MCF 10A (cell line): Measurements from ENCODE around the gene ASB1. TPM values are rescaled to one million over a fixed set of nuclear protein-coding genes. Genes with fewer than 3 reads are reported as not detected.

Experiments used
- BruUV-seq: library from RNA; stranded (reverse); fragments of 400-500 nt; replicated peaks from 2 replicates; lab custom pipeline; 2021; lab: Mats Ljungman, UMichigan
- CTCF ChIA-PET: fragments of 300-600 bp; sonication (Branson Sonifier 250); formaldehyde crosslinking; extraction: SDS; loops from one replicate; lab custom pipeline; 2021; ENCODE audit warnings: antibody characterized with exemption, inconsistent platforms; lab: Yijun Ruan, JAX
- POLR2A ChIA-PET: fragments of 300-600, 350-650 bp; sonication (Branson Sonifier 250); formaldehyde crosslinking; extraction: SDS; loops from one replicate; lab custom pipeline; 2020; ENCODE audit warnings: antibody characterized with exemption, inconsistent platforms; lab: Yijun Ruan, JAX
- DNase-seq: peaks from one replicate; pipeline ENCODE4 v3.0.0-alpha.2; 2018; ENCODE audit not compliant: unreplicated experiment
- H3K27ac Mint-ChIP-seq: one replicate; pipeline ENCODE4 v1.8.0; 2022; ENCODE audit warnings: mild to moderate bottlenecking, low read depth, mixed read lengths; ENCODE audit not compliant: unreplicated experiment
- H3K27me3 Mint-ChIP-seq: one replicate; pipeline ENCODE4 v1.8.0; 2022; ENCODE audit warnings: mixed read lengths; ENCODE audit not compliant: insufficient read depth, unreplicated experiment
- H3K36me3 Mint-ChIP-seq: one replicate; pipeline ENCODE4 v1.8.0; 2022; ENCODE audit warnings: mild to moderate bottlenecking, moderate library complexity, mixed read lengths; ENCODE audit not compliant: insufficient read depth, unreplicated experiment
- H3K4me1 Mint-ChIP-seq: one replicate; pipeline ENCODE4 v1.8.0; 2022; ENCODE audit warnings: mixed read lengths; ENCODE audit not compliant: insufficient read depth, unreplicated experiment
- H3K4me3 Mint-ChIP-seq: one replicate; pipeline ENCODE4 v1.8.0; 2022; ENCODE audit warnings: mild to moderate bottlenecking, moderate library complexity, mixed read lengths; ENCODE audit not compliant: unreplicated experiment
- H3K9me3 Mint-ChIP-seq: one replicate; pipeline ENCODE4 v1.8.0; 2022; ENCODE audit warnings: mixed read lengths; ENCODE audit not compliant: unreplicated experiment
- intact Hi-C: fragments of 100-400 bp; cut with micrococcal nuclease; formaldehyde crosslinking; loops from 2 replicates; pipeline ENCODE4 v1.14.1; 2022
- total RNA-seq: library from RNA; stranded (reverse); gene quantifications from 2 replicates; pipeline ENCODE4 v1.2.3, GENCODE V29; 2022
- TF ChIP-seq, protein P1 (sequence below): fragments of 200-600 bp; IDR thresholded peaks from one replicate; pipeline ENCODE4 v1.8.0; 2022; ENCODE audit warnings: antibody characterized with exemption, mild to moderate bottlenecking; ENCODE audit not compliant: unreplicated experiment

Gene ASB1
- total RNA-seq, 1 experiment from 2014 or later = 104 TPM

DNA sequence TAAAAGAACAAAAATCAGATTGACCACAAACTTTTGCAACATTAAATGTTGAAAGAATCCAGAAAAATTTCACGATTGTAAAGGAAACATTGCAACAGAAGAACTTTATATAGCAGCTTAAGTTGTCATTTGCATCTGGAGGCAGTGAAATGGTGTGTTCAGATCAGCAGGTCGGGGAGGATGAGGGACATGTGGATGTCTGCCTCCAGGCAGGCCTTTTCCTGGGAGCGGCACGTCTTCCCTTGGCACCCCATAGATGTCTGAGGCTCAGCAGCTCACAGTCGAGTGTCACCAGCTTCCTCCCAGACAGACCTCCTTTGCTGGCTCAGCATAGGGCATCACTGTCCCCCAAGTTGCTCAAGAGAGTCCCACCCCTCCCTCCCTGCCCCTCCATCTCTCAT is 44.3 kb upstream of the ASB1 start:
- BruUV-seq = no TSS peak
- peak overlapping the region; percentile 46 for H3K27ac Mint-ChIP-seq
- H3K4me3 Mint-ChIP-seq = no peak overlapping the region
- peaks cover 19% of the 10 kb centered on the region for H3K36me3 Mint-ChIP-seq
- CTCF ChIA-PET = interaction anchor here (0.5 to 1.4 kb wide), 2 partner anchors 11 to 493 kb away, joined by 4 read pairs; no protein-coding TSS in a partner anchor
- peak; percentile 26 for DNase-seq
- POLR2A ChIA-PET = interaction anchor here (0.6 kb wide), 1 partner anchor 1653 kb away, joined by 3 read pairs; no protein-coding TSS in a partner anchor
- TF ChIP-seq, protein P1, sequence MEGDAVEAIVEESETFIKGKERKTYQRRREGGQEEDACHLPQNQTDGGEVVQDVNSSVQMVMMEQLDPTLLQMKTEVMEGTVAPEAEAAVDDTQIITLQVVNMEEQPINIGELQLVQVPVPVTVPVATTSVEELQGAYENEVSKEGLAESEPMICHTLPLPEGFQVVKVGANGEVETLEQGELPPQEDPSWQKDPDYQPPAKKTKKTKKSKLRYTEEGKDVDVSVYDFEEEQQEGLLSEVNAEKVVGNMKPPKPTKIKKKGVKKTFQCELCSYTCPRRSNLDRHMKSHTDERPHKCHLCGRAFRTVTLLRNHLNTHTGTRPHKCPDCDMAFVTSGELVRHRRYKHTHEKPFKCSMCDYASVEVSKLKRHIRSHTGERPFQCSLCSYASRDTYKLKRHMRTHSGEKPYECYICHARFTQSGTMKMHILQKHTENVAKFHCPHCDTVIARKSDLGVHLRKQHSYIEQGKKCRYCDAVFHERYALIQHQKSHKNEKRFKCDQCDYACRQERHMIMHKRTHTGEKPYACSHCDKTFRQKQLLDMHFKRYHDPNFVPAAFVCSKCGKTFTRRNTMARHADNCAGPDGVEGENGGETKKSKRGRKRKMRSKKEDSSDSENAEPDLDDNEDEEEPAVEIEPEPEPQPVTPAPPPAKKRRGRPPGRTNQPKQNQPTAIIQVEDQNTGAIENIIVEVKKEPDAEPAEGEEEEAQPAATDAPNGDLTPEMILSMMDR = no peak
- peaks cover 8% of the 10 kb centered on the region for H3K9me3 Mint-ChIP-seq
- intact Hi-C loops = no loop called here
- no peaks in the 10 kb centered on the region for H3K27me3 Mint-ChIP-seq
- H3K4me1 Mint-ChIP-seq = peaks cover 6% of the 10 kb centered on the region

DNA sequence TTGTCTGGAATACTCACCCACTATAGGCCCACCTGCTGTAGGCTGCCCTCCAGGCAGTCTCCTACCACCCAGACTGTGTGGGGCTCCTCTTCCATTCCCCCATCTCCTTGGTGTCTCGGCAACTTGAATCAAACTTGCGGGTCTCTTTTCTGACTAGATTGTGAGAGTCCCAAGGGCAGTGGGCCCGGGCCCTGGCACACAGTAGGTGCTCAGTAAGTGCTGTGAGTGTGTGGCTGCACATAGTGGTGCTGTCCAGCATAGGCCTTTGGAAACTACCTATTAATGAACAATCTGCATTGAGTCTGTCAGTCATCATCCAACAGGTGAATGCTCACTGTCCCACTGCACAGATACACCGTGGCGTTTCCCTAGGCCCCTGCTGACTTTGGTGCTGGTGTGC is 43.6 kb upstream of the ASB1 start:
- intact Hi-C loops = no loop called here

GRCh38 chr2:238383743-238384380 is 42.9 kb upstream of the ASB1 start:
- POLR2A ChIA-PET = no interaction called here
- Mint-ChIP-seq H3K9me3 (peaks cover 8% of the 10 kb centered on the region), H3K4me3 (no peak overlapping the region), H3K36me3 (peaks cover 19% of the 10 kb centered on the region), H3K27ac (no peak overlapping the region), H3K4me1 (peaks cover 6% of the 10 kb centered on the region), H3K27me3 (no peaks in the 10 kb centered on the region)
- DNase-seq = no peak
- TF ChIP-seq, protein P1 = no peak
- CTCF ChIA-PET = interaction anchor here (0.6 to 0.7 kb wide), 2 partner anchors 8 to 20 kb away, joined by 3 read pairs; no protein-coding TSS in a partner anchor
- intact Hi-C loops = no loop called here
- BruUV-seq = no TSS peak

More for the DNA sequence above, 43.6 kb upstream of the ASB1 start:
- Mint-ChIP-seq H3K27ac (no peak overlapping the region), H3K27me3 (no peaks in the 10 kb centered on the region), H3K36me3 (peaks cover 19% of the 10 kb centered on the region), H3K4me1 (peaks cover 6% of the 10 kb centered on the region), H3K4me3 (no peak overlapping the region), H3K9me3 (peaks cover 8% of the 10 kb centered on the region)
- TF ChIP-seq, protein P1 = no peak
- no TSS peak for BruUV-seq
- POLR2A ChIA-PET = no interaction called here
- DNase-seq = no peak
- CTCF ChIA-PET = interaction anchor here (1.4 kb wide), 1 partner anchor 12 kb away, joined by 4 read pairs; no protein-coding TSS in a partner anchor

DNA sequence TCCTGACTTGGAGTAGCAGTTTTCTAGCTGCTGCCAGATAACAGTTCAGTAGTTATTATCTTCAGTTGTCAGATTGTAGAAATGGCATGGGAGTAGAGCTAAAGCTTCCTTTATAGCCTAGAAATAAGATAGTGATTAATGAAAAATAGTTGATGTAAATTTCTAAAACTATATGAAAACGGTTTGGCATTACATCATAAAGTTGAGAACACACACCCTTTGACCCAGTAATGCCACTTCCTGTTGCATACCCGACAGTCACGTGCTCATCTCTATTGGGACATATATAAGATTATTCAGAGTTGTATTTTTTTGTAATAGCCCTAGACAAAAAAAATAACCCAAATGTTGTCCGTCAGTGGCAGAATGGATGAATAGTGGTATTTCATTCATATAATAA is 39.4 kb upstream of the ASB1 start:
- peak; percentile 22 for DNase-seq
- TF ChIP-seq, protein P1 = no peak
- POLR2A ChIA-PET = no interaction called here
- intact Hi-C loops = no loop called here
- Mint-ChIP-seq H3K27ac (no peak overlapping the region), H3K4me1 (peaks cover 6% of the 10 kb centered on the region), H3K4me3 (no peak overlapping the region), H3K36me3 (peaks cover under 1% of the 10 kb centered on the region), H3K27me3 (no peaks in the 10 kb centered on the region), H3K9me3 (peaks cover 8% of the 10 kb centered on the region)
- CTCF ChIA-PET = interaction anchor here (1.0 kb wide), 1 partner anchor 61 kb away, joined by 3 read pairs; no protein-coding TSS in a partner anchor
- BruUV-seq = no TSS peak
